ENCODE measurements around the gene MCUR1. TPM values are rescaled to one million over a fixed set of nuclear protein-coding genes. Genes with fewer than 3 reads are reported as not detected.
A peak's percentile ranks its signal among the peaks of the same experiment; 100 is the strongest.

The MCUR1 gene
- total and polyA plus RNA-seq, 2 of the 13 experiments (the other 11 are each of a cell fraction or from before 2014, with no cell fraction given), result 8.0 to 29.6 TPM

- TF ChIP-seq SALL1 (CRISPR knock-in tag; IDR thresholded peaks at IDR 0.05) (no peak), SNRNP70 (IDR thresholded peaks at IDR 0.05; ENCODE audit: low read depth, low read length) (no peak), STAG1 (CRISPR knock-in tag; IDR thresholded peaks at IDR 0.05) (peak; percentile 30; the same call in 1 of the 2 replicates), SAP130 (CRISPR knock-in tag; IDR thresholded peaks at IDR 0.05; ENCODE audit: low read depth) (0 out of 2 replicates have a peak, but pooled peaks have one; percentile 8), HDAC1 (CRISPR knock-in tag; IDR thresholded peaks at IDR 0.05) (peak; percentile 40; the same call in 1 of the 2 replicates), KDM5B (CRISPR knock-in tag; IDR thresholded peaks at IDR 0.05; ENCODE audit: borderline replicate concordance) (0 out of 2 replicates have a peak, but pooled peaks have one; percentile 9), KDM2A (CRISPR knock-in tag; IDR thresholded peaks at IDR 0.05; ENCODE audit: borderline replicate concordance, low read depth) (peak; percentile 32; the same call in 1 of the 2 replicates), ZNF775 (CRISPR knock-in tag; IDR thresholded peaks at IDR 0.05; ENCODE audit: borderline replicate concordance) (no peak), HOMEZ (CRISPR knock-in tag; IDR thresholded peaks at IDR 0.05; ENCODE audit: low read depth) (peak; percentile 33; the same call in 1 of the 2 replicates), NFRKB (IDR thresholded peaks at IDR 0.05) (no peak), CSRNP1 (CRISPR knock-in tag; IDR thresholded peaks at IDR 0.05) (no peak), NCOA5 (CRISPR knock-in tag; IDR thresholded peaks at IDR 0.05) (no peak), NFYB (CRISPR knock-in tag; IDR thresholded peaks at IDR 0.05) (peak; percentile 64)
Observed at GRCh38 chr6:13846841-13847240, 32.5 kb upstream of the MCUR1 start (continued).

Measured in HepG2 (cell line).